Stimulated activated naive CD8-positive, alpha-beta T cell treated with anti-CD3 and anti-CD28 coated beads, Interleukin-15, Interleukin-2, amounts not matched to agents 100 U/mL and 50 U/mL, for 24 hours (primary cell): ENCODE measurements around the gene SFT2D2.

ENCODE experiments used
- ATAC-seq: fragments of 150-1000 bp; cut with Tn5 transposase; one replicate; pipeline ENCODE4 v1.10.0; 2021
- DNase-seq: peaks from one replicate; pipeline ENCODE4 v3.0.0; 2021

SFT2D2 gene

DNA sequence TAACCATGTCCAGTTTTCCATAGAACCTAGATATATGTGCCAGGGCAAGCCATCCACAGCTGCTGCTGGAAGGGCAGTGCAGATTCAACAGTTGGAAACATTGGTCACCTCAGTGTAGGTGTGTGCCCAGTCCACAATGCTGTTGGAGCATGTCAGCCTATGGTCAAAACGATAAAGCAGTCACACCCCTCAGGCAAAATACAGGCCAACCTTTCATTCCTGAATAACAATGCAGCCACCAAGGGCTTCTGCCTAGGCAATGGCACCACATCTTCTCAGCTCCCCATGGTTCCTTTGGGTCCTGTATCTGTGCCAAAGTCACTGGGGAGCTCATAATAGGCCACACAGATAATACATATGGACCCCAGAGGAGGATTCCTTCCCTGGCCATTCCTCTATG lies 39.8 kb downstream of the SFT2D2 start:
- DNase-seq (no peak), ATAC-seq (no peak)

DNA sequence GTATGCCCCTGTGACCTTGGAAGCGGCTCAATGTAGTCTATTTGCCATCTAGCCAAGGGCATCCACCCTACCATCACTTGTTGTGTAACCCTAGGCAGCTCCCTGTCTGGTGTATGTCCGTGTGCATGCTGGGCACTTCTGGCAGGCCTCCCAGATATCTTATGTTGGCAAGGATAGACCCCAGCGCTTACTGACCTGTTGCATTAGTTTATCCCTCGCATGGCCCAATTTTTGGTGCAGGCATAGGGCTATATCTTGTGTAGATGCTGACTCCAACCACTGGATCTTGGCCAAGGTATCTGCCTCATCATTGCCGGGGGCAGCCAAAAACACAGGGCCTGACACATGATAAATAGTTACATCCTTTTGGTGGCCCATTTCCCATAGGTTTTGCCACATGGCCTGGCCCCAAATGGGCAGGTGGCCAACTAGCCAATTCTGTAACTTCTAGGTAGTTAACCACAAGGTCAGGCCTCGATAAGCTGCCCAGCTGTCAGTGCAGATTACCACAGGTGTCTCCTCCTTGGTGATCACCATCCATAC lies 40.9 kb downstream of the SFT2D2 start:
- ATAC-seq (no peak), DNase-seq (no peak)

DNA sequence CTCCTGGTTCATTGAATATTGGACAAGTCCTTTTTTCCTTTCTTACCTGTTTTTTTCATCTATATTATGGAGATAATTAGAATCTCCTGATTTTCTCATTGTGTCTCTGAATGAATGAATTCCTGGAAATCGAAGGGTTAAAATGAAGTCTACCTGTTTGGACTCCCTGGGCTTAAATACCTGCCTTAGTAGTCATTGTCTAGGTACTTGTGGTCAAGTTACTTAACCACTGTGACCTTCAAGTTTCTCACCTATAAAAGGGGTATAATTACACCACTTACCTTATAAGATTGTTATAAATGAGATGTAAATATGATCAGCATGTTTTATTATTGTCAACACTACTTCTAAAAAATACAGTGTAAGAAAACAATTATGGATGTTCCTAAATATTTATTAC lies 45.8 kb downstream of the SFT2D2 start:
- no peak for DNase-seq
- ATAC-seq, result no peak

DNA sequence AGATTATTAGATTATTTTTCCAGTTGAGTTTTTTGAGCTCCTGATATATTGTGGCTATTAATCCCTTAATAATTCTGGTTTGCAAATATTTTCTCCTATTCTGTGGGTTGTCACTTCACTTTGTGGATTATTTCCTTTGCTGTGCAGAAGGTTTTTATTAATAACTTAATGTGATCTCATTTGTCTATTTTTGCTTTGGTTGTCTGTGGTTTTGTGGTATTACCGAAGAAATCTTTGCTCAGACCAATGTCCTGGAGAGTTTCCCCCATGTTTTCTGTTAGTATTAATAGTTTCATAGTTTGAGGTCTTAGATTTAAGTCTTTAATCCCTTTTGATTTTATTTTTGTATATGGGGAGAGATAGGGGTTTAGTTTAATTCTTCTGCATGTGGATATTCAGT lies 47.8 kb downstream of the SFT2D2 start:
- DNase-seq, result no peak
- no peak for ATAC-seq

DNA sequence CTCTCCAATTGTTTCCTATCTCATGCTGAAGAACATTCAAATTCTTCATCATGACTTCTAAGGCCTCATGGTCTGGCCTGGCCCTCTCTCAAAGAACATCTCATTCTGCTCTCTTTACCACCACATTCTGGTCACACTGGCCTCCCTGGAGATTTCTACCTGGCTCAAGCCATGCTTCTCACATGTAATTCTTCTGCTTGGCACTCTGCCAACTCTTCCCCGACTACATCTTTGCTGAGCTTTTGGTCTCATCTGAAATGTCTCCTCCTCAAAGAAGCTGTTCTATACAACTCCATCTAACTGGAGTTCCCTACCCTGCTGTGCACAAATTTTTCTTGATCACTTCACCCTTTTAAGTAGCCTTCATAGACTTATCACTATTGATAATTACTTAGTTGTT lies 53.4 kb downstream of the SFT2D2 start:
- ATAC-seq, result no peak
- no peak for DNase-seq

DNA sequence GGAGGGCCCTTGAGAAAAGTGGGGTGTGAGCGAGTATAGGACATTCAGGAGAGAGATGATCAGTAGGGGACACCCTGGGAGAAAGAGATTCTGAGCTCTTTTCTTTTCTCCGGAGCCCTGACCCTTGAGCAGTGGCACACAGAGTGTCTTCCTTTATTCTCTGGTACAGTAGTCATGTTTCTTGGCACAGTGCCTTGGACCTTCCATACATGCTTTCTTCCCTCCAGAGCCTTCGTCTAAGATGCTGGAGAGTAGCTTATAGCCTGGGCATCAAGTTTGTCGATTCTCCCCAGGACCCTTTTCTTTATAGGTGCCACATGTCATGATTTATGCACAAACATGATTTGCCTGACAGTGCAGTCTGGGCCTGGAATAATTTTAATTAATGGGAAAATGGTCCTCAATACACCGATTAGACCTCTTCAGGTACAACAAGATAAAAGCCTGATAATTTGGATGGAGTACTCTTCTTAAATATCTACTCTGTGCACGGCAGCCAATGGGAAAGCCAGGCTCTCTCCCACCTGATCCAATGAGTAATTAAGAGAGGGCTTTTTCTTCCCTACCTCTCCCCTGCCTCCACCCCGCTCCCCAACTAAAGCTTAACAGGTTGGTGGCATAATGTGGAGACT lies 54.6 kb downstream of the SFT2D2 start, which contains the start of gene TBX19:
TSS of gene TBX19 (plus strand) at position 582 of the 632 bp plus-strand sequence. CDS start 214 bp downstream, outside the sequence.
- DNase-seq (no peak), ATAC-seq (no peak)

DNA sequence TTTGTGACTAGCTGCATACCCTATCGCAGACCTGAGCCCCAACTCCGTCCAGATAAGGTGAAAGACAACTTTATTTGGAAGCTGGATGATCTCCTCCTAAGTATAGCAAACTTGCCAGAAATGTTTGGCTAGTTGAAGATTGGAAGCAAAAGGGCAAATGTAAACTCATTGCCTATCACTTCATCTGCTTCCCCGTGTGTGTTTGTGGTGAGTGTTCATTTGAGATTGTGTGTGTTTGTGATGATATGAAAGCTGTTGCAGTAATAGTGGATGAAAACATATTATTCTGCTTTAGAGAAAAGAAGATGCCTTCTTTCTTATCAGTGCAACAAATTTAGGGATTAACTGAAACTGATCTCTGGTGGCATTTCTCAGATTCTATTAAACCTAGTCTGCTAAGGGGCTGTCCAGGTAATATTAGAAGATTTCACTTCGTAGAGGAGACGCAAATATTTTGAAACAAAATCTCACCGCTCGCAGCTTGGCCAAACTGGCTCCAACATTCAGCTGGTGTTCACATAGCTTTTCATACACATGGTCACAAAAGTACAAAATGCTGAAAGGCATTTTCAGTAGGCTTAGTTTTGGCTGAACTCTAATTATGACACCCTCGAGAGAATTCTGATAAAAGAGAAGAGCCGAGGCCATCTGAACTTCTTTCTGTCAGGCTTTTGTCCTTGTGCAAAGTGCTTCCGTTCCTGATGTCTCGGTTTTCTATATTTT lies 56.0 kb downstream of the SFT2D2 start:
- DNase-seq, result no peak

DNA sequence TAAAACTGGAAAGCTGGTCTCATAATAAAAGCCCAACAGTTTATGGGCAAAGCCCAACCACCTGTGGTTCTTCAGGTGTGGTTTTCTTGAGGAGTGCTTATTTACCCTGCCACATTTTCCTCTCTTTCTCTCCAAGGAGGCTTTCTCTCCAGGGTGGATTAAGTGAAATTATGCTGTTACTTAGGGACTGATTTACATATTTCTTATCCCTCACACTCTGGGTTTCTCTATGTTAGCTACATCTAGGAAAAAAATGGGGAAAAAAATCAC lies 59.7 kb downstream of the SFT2D2 start:
- ATAC-seq (no peak), DNase-seq (no peak)

More for the DNA sequence above, 56.0 kb downstream of the SFT2D2 start:
- ATAC-seq, result no peak

DNA sequence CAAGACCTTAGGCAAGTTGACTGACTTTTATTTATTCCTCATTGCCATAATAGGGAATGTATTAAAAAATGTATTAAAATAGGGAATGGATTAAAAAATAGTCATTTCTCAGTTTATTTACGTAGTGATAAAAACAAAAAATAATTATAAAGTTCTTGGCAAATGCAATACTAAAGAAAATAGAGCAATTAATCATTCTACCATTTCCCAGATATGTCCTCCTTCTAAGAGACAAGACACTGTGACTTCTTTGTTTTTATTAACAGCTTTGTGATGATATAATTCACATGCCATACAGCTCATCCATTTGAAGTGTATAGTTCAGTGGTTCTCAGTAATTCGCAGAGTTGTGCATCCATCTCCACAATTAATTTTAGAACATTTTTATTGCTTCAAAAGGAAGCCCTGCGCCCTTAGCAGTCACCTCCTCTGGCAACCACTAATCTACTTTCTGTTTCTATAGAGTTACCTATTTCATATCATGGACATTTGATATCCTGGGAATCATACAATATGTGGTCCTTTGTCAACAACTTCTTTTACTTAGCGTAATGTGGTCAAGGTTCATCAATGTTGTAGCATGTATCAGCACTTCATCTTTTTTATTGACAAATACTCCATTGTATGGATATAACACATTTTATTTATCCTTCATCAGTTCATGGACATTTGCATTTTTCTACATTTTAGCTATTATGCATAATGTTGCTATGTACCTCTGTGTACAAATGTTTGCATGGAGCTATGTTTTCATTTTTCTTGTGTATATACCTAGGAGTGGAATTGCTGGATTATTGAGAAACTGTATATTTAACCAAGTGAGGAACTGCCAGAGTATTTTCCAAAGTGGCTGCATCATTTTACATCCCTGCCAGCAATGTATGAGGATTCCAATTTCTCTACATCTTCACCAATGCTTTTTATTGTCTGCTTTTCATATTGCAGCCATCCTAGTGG lies 60.4 kb downstream of the SFT2D2 start:
- DNase-seq (no peak), ATAC-seq (no peak)

DNA sequence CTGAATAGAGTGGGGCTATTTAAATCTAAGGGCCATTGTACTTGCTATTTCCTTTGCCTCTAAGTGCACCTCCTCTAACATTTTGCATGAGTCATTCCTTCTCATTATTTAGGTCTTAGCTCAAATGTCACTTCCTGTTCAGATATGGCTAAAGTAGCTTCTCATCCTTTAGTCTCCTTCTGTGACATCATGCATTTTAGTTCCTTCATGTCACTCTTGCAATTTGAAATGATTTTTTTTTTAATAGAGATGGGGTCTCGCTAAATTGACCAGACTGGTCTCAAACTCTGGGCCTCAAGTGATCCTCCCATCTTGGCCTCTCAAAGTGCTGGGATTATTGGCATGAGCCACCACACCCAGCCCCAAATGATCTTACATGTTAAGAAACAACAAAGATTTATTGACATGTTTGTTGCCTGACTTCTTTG lies 61.4 kb downstream of the SFT2D2 start:
- no peak for DNase-seq
- ATAC-seq, result peak; percentile 46

DNA sequence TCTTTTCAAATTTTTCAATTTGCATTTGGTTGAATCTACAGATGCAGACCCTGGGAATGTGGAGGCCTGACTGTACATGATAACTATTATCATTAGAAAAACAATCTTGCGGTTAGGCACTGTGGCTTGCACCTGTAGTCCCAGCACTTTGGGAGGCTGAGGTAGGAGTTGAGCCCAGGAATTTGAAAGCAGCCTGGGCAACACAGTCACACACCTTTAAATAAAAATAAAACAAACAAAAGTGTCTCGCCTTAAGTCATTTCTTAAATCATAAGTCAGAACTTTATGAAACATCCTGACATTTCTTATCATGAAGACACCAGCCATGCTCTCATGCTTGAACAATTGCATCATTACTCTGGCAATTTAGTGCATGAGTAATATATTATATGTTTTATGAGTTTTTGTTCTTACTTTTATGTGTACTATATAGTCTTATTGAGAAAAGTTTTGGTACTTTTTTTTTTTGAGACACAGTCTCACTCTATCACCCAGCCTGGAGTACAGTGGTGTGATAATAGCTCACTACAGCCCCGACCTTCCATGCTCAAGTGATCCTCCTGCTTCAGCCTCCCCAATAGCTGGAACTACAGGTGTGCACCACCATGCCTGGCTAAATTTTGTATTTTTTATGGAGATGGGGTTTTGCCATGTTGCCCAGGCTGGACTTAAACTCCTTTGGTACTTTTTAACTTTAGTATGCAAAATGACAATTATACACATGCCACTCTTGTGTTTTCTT lies 62.7 kb downstream of the SFT2D2 start:
- no peak for DNase-seq
- no peak for ATAC-seq

DNA sequence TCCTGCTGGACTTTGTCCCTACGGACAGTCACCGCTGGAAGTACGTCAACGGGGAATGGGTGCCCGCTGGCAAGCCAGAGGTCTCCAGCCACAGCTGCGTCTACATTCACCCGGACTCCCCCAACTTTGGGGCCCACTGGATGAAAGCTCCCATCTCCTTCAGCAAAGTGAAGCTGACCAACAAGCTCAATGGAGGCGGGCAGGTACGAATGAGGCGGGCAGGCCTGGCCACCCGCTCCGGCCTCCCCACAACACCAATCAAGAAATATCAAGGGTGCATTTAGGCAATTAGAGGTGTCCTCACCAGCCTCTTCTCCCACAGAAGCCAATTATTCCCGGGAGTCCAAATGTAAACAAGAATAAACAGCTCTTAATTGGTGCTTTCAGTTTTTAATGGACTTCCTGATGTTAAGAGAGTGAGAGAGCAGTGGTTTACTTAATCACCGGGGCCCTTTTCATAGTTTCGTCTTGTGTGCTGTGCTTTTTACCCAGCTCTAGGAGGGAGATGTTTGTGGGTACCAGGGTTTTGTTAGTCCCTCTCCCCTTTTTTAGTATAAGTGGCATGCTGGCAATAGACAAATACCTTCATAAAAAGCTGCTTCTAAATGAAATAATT lies 65.5 kb downstream of the SFT2D2 start:
- ATAC-seq (no peak), DNase-seq (no peak)

DNA sequence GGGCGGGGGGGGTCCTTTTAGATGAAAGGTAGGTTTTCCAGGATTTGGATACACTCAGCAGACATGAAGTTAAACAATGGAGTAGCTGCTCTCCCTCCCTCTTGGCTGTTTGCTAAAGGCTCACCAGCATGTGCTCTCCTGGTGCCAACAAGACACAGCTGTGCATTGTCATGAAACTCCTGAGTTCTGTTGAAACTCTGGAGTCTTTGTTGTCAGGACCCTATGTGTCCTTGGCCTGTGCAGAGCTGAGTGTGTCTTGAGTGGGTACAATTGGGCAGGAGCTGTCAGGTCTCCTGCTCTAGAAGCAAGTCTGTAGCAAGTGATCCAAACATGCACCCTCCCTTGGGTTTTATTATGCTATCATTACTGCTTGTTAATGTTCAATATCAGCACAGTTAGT lies 67.6 kb downstream of the SFT2D2 start:
- no peak for ATAC-seq
- DNase-seq, result no peak

DNA sequence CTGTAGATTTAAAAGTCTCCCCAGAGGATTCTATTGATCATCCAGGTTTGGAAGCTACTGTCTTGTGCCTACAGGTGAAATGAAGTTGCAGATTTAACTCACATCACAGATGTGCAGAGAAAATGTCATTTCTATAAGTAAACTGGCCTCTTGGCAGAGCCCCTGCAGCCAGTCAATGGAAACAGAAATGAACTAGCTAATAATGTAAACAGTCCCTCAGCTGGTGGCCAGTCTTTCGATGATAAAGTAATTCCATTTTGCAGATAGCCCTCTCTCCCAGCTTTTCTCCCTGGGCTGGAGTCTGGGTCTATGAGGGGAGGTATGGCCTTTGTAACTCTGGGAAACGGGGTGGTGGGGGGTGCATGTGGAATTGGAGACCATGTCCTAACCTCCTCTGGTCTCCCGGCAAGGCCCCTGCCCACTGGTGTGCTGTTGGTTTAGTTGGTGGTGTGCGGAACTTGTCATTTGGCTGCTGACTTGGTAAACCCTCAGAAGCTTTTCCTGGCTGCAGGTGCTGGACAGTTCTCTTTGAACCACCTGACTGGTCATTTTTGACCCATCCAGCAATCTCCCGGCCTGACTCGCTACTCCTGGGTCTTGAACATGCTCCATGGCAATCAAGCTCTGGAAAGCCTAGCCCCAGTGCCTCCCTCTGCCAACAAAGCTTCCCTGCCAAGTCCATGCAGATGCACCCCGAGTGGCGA lies 69.8 kb downstream of the SFT2D2 start:
- ATAC-seq (no peak), DNase-seq (no peak)

DNA sequence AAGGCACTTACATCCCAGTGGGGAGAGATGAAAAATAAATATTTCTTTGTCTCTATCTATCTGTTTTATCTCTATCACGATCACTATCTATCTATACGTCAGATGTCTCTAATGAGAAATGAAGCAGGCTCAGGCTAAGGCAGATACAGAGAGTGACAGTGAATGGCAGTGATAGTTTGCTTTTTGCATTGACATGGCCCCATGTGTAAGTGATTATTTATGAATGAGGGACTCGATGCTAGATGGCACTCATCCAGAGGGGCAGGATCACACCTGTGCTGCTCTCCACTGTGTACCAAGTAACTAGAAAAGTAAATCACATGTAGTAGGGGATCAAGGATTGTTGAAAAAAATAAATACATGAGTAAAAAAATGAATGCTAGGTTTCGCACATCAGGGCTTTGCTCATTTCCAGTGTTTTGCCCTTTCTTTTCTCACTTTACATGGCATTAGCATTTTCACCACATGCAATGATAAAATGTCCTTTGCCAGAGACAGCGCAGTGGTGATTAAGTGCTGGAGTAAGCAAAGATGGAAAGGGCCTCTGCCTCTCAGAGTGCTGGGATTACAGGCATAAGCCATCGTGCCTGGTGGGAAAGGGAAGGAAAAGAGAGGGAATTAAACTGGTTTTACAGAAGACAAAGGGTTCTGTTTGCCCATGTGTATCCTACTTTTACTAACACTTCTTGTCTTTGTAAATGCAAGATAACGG lies 71.4 kb downstream of the SFT2D2 start:
- DNase-seq, result no peak
- ATAC-seq, result no peak

DNA sequence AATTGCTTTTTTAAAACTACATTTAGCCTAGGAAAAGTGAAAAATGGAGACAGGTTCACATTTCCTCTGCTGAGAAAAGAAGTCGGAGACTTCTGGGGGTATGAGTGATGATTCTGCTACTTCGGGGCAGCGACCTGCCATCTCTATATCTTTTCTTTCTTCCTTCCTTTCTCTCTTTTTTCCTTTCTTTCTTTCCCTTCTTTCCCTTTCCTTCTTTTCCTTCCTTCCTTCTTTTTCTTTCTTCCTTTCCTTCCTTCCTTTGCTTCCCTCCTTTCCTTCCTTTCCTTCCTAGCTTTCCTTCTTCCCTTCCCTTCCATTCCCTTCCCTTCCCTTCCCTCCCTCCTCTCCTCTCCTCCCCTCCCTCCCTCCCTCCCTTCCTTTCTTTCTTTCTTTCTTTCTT lies 72.6 kb downstream of the SFT2D2 start:
- ATAC-seq, result no peak
- no peak for DNase-seq

DNA sequence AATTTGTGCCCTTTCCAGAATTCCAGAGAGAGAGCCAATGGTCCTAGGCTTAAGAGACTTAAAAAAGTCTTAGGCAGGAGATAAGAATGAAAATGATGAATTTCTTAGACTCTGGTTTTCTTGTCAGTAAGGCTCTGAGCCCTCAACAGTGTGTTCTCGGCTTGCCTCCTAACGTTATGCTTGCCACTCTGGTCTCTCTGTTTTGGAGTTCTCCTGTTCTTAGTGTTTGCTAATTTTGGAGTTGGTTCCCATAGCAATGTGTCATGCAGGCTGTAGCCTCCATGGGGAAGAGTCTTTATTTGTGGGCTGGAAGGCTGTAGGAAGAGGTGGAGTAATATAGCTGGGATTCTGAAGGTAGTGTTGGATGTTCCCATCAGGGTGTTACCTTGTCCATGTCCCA lies 74.8 kb downstream of the SFT2D2 start:
- DNase-seq, result no peak

DNA sequence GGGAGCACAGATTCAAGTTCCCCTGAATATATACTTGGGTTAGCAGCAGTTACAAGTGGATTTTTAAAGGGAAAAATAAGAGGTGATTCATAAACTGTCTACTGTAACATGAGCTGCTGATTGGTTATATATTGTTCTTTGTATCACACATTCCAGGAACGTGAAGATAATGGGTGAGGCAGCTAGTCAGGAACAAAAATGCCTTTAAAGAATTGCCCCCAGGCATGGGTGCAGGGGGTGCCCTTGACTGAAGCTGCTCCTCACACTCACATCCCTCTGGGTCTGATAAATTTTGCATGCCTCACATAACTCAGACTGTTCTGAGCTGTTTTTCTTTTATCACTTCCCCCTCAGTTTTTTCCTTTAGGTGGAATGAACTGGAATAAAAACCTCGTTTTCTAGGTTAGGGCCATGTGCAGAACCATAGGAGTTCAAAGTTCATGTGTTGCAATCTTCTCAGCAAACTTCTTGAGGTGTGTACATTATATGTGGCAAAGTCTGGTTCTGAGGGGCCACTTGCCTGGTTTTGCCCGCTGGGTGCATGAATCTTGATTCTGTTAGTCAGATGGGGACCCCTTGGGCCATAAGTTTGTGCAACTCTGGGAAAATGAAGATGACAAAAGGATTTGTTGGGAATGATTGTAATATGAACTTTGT lies 76.0 kb downstream of the SFT2D2 start:
- no peak for DNase-seq
- no peak for ATAC-seq

More for the DNA sequence above, 74.8 kb downstream of the SFT2D2 start:
- no peak for ATAC-seq
